HepG2 (cell line): Measurements from ENCODE around the gene VGLL3. TPM values are rescaled to one million over a fixed set of nuclear protein-coding genes. Genes with fewer than 3 reads are reported as not detected.

Experiments
- ATAC-seq: fragments of 200-7000 bp; cut with Tn5 transposase; 3 replicates; pipeline ENCODE4 v1.9.1; 2020; ENCODE audit warnings: mild to moderate bottlenecking, moderate library complexity
- BruUV-seq: library from RNA; stranded (reverse); fragments of 400-500 nt; replicated peaks from 2 replicates; lab custom pipeline; 2021; lab: Mats Ljungman, UMichigan
- CTCF ChIA-PET: fragments of 300-600 bp; formaldehyde crosslinking; extraction: SDS; loops from one replicate; lab custom pipeline; 2021; ENCODE audit warnings: low total read pairs, inconsistent platforms, low intra/inter-chr PET ratio; lab: Yijun Ruan, JAX
- POLR2A ChIA-PET: fragments of 350-600 bp; sonication (Branson Sonifier 250); formaldehyde crosslinking; loops from one replicate; lab custom pipeline; 2020; ENCODE audit warnings: antibody characterized with exemption, inconsistent platforms; lab: Yijun Ruan, JAX
- DNase-seq: peaks from one replicate; pipeline ENCODE4 v3.0.0-alpha.2; 2015; ENCODE audit warnings: low spot score
- FAIRE-seq: peaks from 3 replicates; lab custom pipeline; 2011; peaks lifted over from hg19 to GRCh38; lab: Jason Lieb, UNC
- H2AFZ ChIP-seq: one replicate; pipeline ENCODE4 v1.6.1; 2011; ENCODE audit warnings: low read length, inconsistent platforms
- H3K27ac ChIP-seq: fragments of 300-600 bp; 3 replicates; pipeline ENCODE4 v1.8.0; 2011; ENCODE audit warnings: mixed run types, mild to moderate bottlenecking, mixed read lengths, low read length, inconsistent platforms; ENCODE audit not compliant: insufficient read depth; ENCODE audit errors: extremely low read length
- H3K27me3 ChIP-seq, 2 experiments: fragments of 200-600 bp in 1 of 2; 2 replicates in 1 of 2; 3 replicates in 1 of 2; pipeline versions ENCODE4 v1.6.0 to v1.8.0; 2011; ENCODE audit warnings: low read length in 2 of 2, mild to moderate bottlenecking in 2 of 2, moderate library complexity in 2 of 2, inconsistent platforms in 1 of 2; ENCODE audit not compliant: insufficient read depth in 2 of 2, control insufficient read depth in 1 of 2
- H3K36me3 ChIP-seq, 2 experiments: fragments of 200-600 bp in 1 of 2; replicated peaks in 1 of 2; 2 replicates in 1 of 2; 3 replicates in 1 of 2; pipeline versions ENCODE4 v1.5.1 to v1.8.0; 2011; ENCODE audit warnings: low read length in 2 of 2, inconsistent platforms in 1 of 2; ENCODE audit not compliant: insufficient read depth in 2 of 2, control insufficient read depth in 1 of 2
- H3K4me1 ChIP-seq: 2 replicates; pipeline ENCODE4 v1.5.1; 2012; ENCODE audit warnings: low read length, inconsistent platforms; ENCODE audit not compliant: insufficient read depth
- H3K4me2 ChIP-seq: 2 replicates; pipeline ENCODE4 v1.6.0; 2011; ENCODE audit warnings: low read depth, low read length, inconsistent platforms
- H3K4me3 ChIP-seq, 3 experiments: fragments of 200-600 bp in 1 of 3; sonication (generic), shearing (Covaris generic) in 1 of 3; replicated peaks in 1 of 3; 2 replicates each; pipeline ENCODE4 v1.5.1; 2011 to 2016; ENCODE audit warnings: low read length in 3 of 3, inconsistent platforms in 2 of 3, low read depth in 2 of 3, mild to moderate bottlenecking in 2 of 3, control low read depth in 1 of 3, mixed read lengths in 1 of 3; ENCODE audit not compliant: insufficient read depth in 1 of 3
- H3K79me2 ChIP-seq: one replicate; pipeline ENCODE4 v1.6.1; 2011; ENCODE audit warnings: low read length, inconsistent platforms; ENCODE audit not compliant: insufficient read depth
- H3K9ac ChIP-seq: 2 replicates; pipeline ENCODE4 v1.6.0; 2011; ENCODE audit warnings: mild to moderate bottlenecking, low read depth, low read length, inconsistent platforms; ENCODE audit not compliant: insufficient read depth
- H3K9me3 ChIP-seq: 2 replicates; pipeline ENCODE4 v1.5.1; 2012; ENCODE audit warnings: mild to moderate bottlenecking, low read length
- H4K20me1 ChIP-seq: 2 replicates; pipeline ENCODE4 v1.6.0; 2011; ENCODE audit warnings: inconsistent platforms, mild to moderate bottlenecking, low read length, moderate library complexity; ENCODE audit not compliant: insufficient read depth
- HHEX ChIP-seq: IDR thresholded peaks from 2 replicates; pipeline ENCODE4 v1.6.1; 2016; ENCODE audit warnings: control low read depth
- KMT2B ChIP-seq: IDR thresholded peaks from 2 replicates; pipeline ENCODE4 v1.6.1; 2016; ENCODE audit warnings: missing genetic modification reagents, missing compliant biosample characterization
- RXRA ChIP-seq: sonication (generic); formaldehyde crosslinking; IDR thresholded peaks from 2 replicates; pipeline ENCODE4 v1.5.1; 2020; ENCODE audit warnings: missing genetic modification reagents
- TCF12 ChIP-seq, 2 experiments: fragments of 450-650 bp in 1 of 2; sonication (generic) in 1 of 2; formaldehyde crosslinking in 1 of 2; IDR thresholded peaks; 2 replicates each; pipeline versions ENCODE4 v1.6.1 to v1.8.0; 2017 to 2022; ENCODE audit warnings: antibody characterized with exemption in 1 of 2, mild to moderate bottlenecking in 1 of 2, missing genetic modification reagents in 1 of 2, moderate library complexity in 1 of 2
- THAP9 ChIP-seq: sonication (generic); formaldehyde crosslinking; IDR thresholded peaks from 2 replicates; pipeline ENCODE4; 2020; ENCODE audit warnings: missing genetic modification reagents, mild to moderate bottlenecking, borderline replicate concordance
- ZNF10 ChIP-seq: sonication (generic); formaldehyde crosslinking; IDR thresholded peaks from 2 replicates; pipeline ENCODE4 v1.4.0; 2020; ENCODE audit warnings: mild to moderate bottlenecking, low read depth, missing genetic modification reagents, borderline replicate concordance
- ZNF224 ChIP-seq: sonication (generic); formaldehyde crosslinking; IDR thresholded peaks from 2 replicates; pipeline ENCODE4 v1.5.0; 2020; ENCODE audit warnings: mild to moderate bottlenecking, missing genetic modification reagents
- WGBS: methylation state at CpG from one replicate; pipeline ENCODE4 v1.1.6; 2017; ENCODE audit warnings: low lambda C conversion rate; 5-methylcytosine and 5-hydroxymethylcytosine counted together
- in situ Hi-C: cut with HindIII; loops from 2 replicates; pipeline ENCODE4 v1.10.0; 2017; ENCODE audit warnings: low pct_unique_long_range_greater_than_20kb; ENCODE audit not compliant: extremely low pct_ligation_motif_present
- intact Hi-C: fragments of 100-400 bp; cut with micrococcal nuclease; formaldehyde crosslinking; loops from one replicate; pipeline ENCODE4 v1.10.0; 2022; ENCODE audit not compliant: unreplicated experiment
- polyA plus RNA-seq, 8 experiments: library from polyadenylated mRNA; depleted of rRNA in 3 of 8; stranded (reverse) in 7 of 8; unstranded in 1 of 8; fragments of >200 nt; fragmentation: Illumina TruSeq in 4 of 8; extraction: Trizol in 4 of 8; gene quantifications; 2 replicates each; pipeline versions ENCODE4 v1.2.1 to v1.2.3, GENCODE V29; 2011 to 2016; ENCODE audit warnings: low read depth in 4 of 8, missing spikeins in 1 of 8, mixed read lengths in 1 of 8; ENCODE audit not compliant: insufficient read depth in 1 of 8
- total RNA-seq, 5 experiments: library from RNA; depleted of rRNA; stranded (reverse); fragments of >200 nt; fragmentation: Illumina TruSeq; extraction: Trizol; gene quantifications; 2 replicates each; pipeline ENCODE4 v1.2.3, GENCODE V29; 2016; ENCODE audit warnings: low read depth in 1 of 5
- TF ChIP-seq, protein P1 (sequence below): sonication (generic); formaldehyde crosslinking; IDR thresholded peaks from 2 replicates; pipeline ENCODE4 v1.8.1; 2023; ENCODE audit warnings: mild to moderate bottlenecking, moderate library complexity, missing genetic modification reagents

VGLL3 gene
- total and polyA plus RNA-seq, 2 of the 13 experiments (the other 11 are each of a cell fraction or from before 2014, with no cell fraction given): 0.03 to 0.07 TPM

GRCh38 chr3:86987421-86987715 lies 3.6 kb downstream of the VGLL3 start:
- Histone ChIP-seq H3K4me2 (no peak overlapping the region), H3K4me3 (no peak overlapping the region), H3K27me3 (peaks cover 2 to 15% of the 10 kb centered on the region in 2 experiments), H2AFZ (no peak overlapping the region), H3K9ac (no peak overlapping the region), H3K9me3 (no peaks in the 10 kb centered on the region), H3K79me2 (no peaks in the 10 kb centered on the region), H4K20me1 (no peaks in the 10 kb centered on the region), H3K4me1 (no peaks in the 10 kb centered on the region), H3K36me3 (no peaks in the 10 kb centered on the region), H3K27ac (no peak overlapping the region)
- TF ChIP-seq HHEX: no peak
- no peak for TF ChIP-seq THAP9 (CRISPR knock-in tag)
- no peak for TF ChIP-seq ZNF10 (CRISPR knock-in tag)
- TF ChIP-seq RXRA: no peak
- no peak for TF ChIP-seq KMT2B
- TF ChIP-seq TCF12 (IDR thresholded peaks at IDR 0.05): no peak
- no peak for TF ChIP-seq TCF12 (CRISPR knock-in tag; IDR thresholded peaks at IDR 0.05)
- TF ChIP-seq ZNF224 (CRISPR knock-in tag): no peak
- TF ChIP-seq, protein P1, sequence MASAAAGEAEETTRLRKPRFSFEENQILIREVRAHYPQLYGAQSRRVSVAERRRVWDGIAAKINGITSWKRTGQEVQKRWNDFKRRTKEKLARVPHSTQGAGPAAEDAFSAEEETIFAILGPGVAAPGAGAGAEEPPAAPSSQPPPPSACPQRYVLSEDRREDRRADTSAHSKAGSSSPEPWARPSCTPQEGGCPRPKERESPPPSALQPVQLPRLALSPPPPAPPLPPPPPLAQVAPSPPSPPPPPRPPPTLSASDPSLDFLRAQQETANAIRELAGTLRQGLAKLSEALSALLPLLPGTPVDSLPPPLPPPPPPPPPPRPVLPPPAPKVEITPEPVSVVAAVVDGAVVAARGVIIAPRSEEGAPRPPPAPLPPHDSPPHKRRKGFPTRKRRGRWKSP: no peak
- POLR2A ChIA-PET: no interaction called here
- FAIRE-seq: no peak
- 0% methylated on average over 1 of the region's 1 CpG for WGBS
- BruUV-seq: no TSS peak
- in situ Hi-C loops (no loop called here), intact Hi-C loops (no loop called here)
- CTCF ChIA-PET: no interaction called here
- DNase-seq: no peak
- ATAC-seq: no peak
